ACC112 (cell line): ENCODE measurements around the gene LMTK2.

ENCODE experiments used
- H2AFZ ChIP-seq: fragments of 200-600 bp; sonication (generic); one replicate; pipeline ENCODE4 v1.6.0; 2017; ENCODE audit warnings: antibody characterized with exemption, low read length; ENCODE audit not compliant: unreplicated experiment
- H3K27ac ChIP-seq: fragments of 200-600 bp; sonication (generic); 2 replicates; pipeline ENCODE4 v1.5.1; 2014; ENCODE audit warnings: low read depth, mild to moderate bottlenecking, antibody characterized with exemption, low read length, moderate library complexity
- H3K27me3 ChIP-seq: fragments of 200-600 bp; sonication (generic); 2 replicates; pipeline ENCODE4 v1.6.1; 2014; ENCODE audit warnings: mild to moderate bottlenecking, antibody characterized with exemption, low read length, moderate library complexity, mixed read lengths; ENCODE audit not compliant: insufficient read depth
- H3K36me3 ChIP-seq: fragments of 200-600 bp; sonication (generic); 2 replicates; pipeline ENCODE4 v1.6.1; 2016; ENCODE audit warnings: mild to moderate bottlenecking, antibody characterized with exemption, low read length, moderate library complexity, mixed read lengths; ENCODE audit not compliant: insufficient read depth
- H3K4me1 ChIP-seq: fragments of 200-600 bp; sonication (generic); one replicate; pipeline ENCODE4 v1.6.1; 2016; ENCODE audit warnings: low read length, mixed read lengths; ENCODE audit not compliant: insufficient read depth, unreplicated experiment, control insufficient read depth
- H3K4me3 ChIP-seq: fragments of 200-600 bp; sonication (generic); 2 replicates; pipeline ENCODE4 v1.5.1; 2014; ENCODE audit warnings: mild to moderate bottlenecking, low read depth, low read length
- H3K79me2 ChIP-seq: fragments of 200-600 bp; sonication (generic); one replicate; pipeline ENCODE4 v1.6.0; 2016; ENCODE audit warnings: low read length; ENCODE audit not compliant: control insufficient read depth, unreplicated experiment, insufficient read depth

LMTK2 gene

GRCh38 chr7:98079891-98080648 lies 26.6 kb upstream of the LMTK2 start:
- no peak overlapping the region for H2AFZ ChIP-seq
- no peaks in the 10 kb centered on the region for H3K4me1 ChIP-seq
- H3K27ac ChIP-seq, result no peak overlapping the region
- no peaks in the 10 kb centered on the region for H3K36me3 ChIP-seq
- peaks cover 12% of the 10 kb centered on the region; the same call in 1 of the 2 replicates for H3K27me3 ChIP-seq
- H3K4me3 ChIP-seq, result no peak overlapping the region
- no peaks in the 10 kb centered on the region for H3K79me2 ChIP-seq

- H2AFZ ChIP-seq, result no peak overlapping the region
- H3K4me1 ChIP-seq, result no peaks in the 10 kb centered on the region
- H3K36me3 ChIP-seq, result no peaks in the 10 kb centered on the region
- no peak overlapping the region for H3K27ac ChIP-seq
- peaks cover 12% of the 10 kb centered on the region; the same call in 1 of the 2 replicates for H3K27me3 ChIP-seq
- no peaks in the 10 kb centered on the region for H3K79me2 ChIP-seq
- H3K4me3 ChIP-seq, result no peak overlapping the region
Measured at GRCh38 chr7:98081319-98081718, 25.3 kb upstream of the LMTK2 start.

GRCh38 chr7:98084631-98085030 lies 22.0 kb upstream of the LMTK2 start:
- Histone ChIP-seq H3K4me3 (no peak overlapping the region), H3K36me3 (no peaks in the 10 kb centered on the region), H2AFZ (no peak overlapping the region), H3K4me1 (no peaks in the 10 kb centered on the region), H3K27ac (no peak overlapping the region), H3K79me2 (no peaks in the 10 kb centered on the region), H3K27me3 (peaks cover 6% of the 10 kb centered on the region; the same call in 1 of the 2 replicates)

DNA sequence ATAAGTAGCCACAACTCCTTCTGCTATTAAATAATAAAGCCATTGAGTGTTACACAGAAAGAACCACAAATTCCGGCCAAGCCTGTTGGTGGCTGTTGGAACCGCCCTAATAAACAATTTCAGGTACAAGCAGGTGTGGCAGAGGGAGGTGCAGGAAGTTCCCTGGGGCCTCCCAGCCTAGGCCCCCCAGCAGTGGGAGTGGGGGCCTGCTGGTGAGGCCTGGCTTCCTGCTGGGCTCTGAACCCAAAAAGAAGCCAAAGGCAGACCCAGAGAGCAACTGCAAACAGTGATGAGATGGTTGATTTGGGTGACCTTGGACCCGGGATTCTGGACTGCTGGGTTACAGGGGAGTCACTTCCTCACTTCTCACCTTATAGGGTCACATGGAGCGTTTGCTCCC lies 21.0 kb upstream of the LMTK2 start:
- Histone ChIP-seq H2AFZ (no peak overlapping the region), H3K79me2 (no peaks in the 10 kb centered on the region), H3K27ac (no peak overlapping the region)

GRCh38 chr7:98086281-98086718 lies 20.4 kb upstream of the LMTK2 start:
- Histone ChIP-seq H3K79me2 (no peaks in the 10 kb centered on the region), H3K4me1 (no peaks in the 10 kb centered on the region), H3K27me3 (no peaks in the 10 kb centered on the region), H2AFZ (no peak overlapping the region), H3K27ac (no peak overlapping the region), H3K4me3 (no peak overlapping the region), H3K36me3 (no peaks in the 10 kb centered on the region)

More for the DNA sequence above, 21.0 kb upstream of the LMTK2 start:
- H3K27me3 ChIP-seq, result no peaks in the 10 kb centered on the region
- no peaks in the 10 kb centered on the region for H3K36me3 ChIP-seq
- H3K4me3 ChIP-seq, result no peak overlapping the region
- no peaks in the 10 kb centered on the region for H3K4me1 ChIP-seq

DNA sequence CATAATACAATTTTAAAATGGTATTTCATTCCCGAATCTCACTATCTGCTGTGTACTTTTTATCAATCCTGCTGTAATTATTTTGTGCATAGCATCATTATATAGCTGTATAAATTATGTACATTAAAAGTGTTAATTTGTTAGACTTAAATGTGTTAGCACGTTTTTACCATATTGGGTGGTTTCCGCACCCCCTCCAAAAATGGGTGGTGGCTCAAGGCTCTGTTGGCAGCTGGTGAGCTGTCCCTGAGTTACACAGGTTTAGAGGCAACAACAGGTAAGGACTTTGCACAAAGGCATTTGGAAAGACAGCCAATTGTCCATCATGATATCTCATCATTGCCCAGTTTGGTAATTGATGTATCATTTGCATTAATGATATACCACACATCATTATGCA lies 18.6 kb upstream of the LMTK2 start:
- H2AFZ ChIP-seq, result no peak overlapping the region
- no peaks in the 10 kb centered on the region for H3K4me1 ChIP-seq
- peaks cover 4% of the 10 kb centered on the region; the same call in 1 of the 2 replicates for H3K27me3 ChIP-seq
- no peak overlapping the region for H3K4me3 ChIP-seq
- H3K27ac ChIP-seq, result no peak overlapping the region
- H3K79me2 ChIP-seq, result no peaks in the 10 kb centered on the region
- no peaks in the 10 kb centered on the region for H3K36me3 ChIP-seq

DNA sequence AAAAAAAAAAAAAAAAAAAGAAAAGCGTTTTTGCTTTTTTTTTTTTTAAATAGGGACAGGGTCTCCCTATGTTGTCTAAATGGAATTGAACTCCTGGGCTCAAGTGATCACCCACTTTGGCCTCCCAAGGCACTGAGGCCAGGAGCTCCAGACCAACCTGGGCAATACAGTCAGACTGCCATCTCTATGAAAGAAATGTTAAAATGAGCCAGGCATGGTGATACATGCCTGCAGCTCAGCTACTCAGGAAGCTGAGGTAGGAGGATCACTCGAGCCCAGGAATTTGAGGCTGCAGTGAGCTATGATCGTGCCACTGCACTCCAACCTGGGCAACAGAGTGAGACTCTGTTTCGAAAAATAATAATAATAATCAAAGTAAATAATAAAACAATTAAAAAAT lies 16.5 kb upstream of the LMTK2 start:
- Histone ChIP-seq H3K36me3 (no peaks in the 10 kb centered on the region), H3K79me2 (no peaks in the 10 kb centered on the region), H2AFZ (no peak overlapping the region), H3K4me1 (no peaks in the 10 kb centered on the region), H3K4me3 (no peak overlapping the region), H3K27ac (no peak overlapping the region), H3K27me3 (peaks cover 16% of the 10 kb centered on the region)

- H3K4me1 ChIP-seq, result no peaks in the 10 kb centered on the region
- no peaks in the 10 kb centered on the region for H3K79me2 ChIP-seq
- H3K4me3 ChIP-seq, result no peak overlapping the region
- no peak overlapping the region for H3K27ac ChIP-seq
- H2AFZ ChIP-seq, result no peak overlapping the region
- H3K36me3 ChIP-seq, result no peaks in the 10 kb centered on the region
- peaks cover 16% of the 10 kb centered on the region for H3K27me3 ChIP-seq
Measured at GRCh38 chr7:98091061-98091460, 15.6 kb upstream of the LMTK2 start.

DNA sequence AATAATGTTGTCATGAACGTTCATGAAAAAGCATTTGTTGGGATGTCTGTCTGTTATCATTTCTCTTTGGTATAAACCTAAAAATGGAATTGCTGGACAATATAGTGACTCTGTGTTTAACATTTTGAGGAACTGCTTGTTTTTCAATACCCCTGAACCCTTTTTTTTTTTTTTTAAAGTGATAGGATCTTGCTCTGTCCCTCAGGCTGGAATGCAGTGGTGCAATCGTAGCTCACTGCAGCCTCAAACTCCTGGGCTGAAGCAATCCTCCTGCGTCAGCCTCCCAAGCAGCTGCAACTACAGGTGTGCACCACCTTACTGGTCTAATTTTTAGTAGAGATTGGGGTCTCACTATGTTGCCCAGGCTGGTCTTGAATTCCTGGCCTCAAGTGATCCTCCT lies 15.1 kb upstream of the LMTK2 start:
- H3K79me2 ChIP-seq, result no peaks in the 10 kb centered on the region
- no peaks in the 10 kb centered on the region for H3K36me3 ChIP-seq
- H3K4me3 ChIP-seq, result no peak overlapping the region
- no peak overlapping the region for H3K27ac ChIP-seq
- H3K4me1 ChIP-seq, result no peaks in the 10 kb centered on the region
- H2AFZ ChIP-seq, result no peak overlapping the region
- peaks cover 16% of the 10 kb centered on the region for H3K27me3 ChIP-seq

DNA sequence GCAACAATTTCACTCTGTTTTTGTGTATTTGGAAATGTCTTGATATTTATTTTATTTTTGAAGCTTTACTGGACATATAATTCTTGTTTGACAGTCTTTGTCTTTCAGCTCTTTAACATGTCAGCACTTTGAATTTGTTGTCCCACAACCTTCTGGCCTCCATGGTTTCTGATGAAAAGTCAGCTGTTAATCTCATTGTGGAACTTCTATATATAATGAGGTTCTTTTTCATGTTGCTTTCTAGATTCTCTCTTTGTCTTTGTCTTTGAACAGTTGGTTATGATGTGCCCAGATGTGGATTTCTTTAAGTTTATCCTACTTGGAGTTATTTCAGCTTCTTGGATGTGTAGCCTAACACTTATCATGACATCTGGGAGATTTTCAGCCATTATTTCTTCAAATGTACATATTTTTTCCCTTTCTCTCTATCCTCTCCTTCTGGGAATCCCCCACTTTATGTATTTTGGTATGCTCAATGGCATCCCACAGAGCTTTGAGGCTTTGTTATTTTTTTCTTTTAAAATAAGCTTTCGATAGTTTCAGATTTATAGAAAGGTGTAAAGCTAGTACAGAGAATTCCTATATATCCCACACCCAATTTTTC lies 9.5 kb upstream of the LMTK2 start:
- no peaks in the 10 kb centered on the region for H3K79me2 ChIP-seq
- no peak overlapping the region for H2AFZ ChIP-seq
- H3K27me3 ChIP-seq, result peaks cover 35% of the 10 kb centered on the region
- no peaks in the 10 kb centered on the region for H3K36me3 ChIP-seq
- H3K4me3 ChIP-seq, result no peak overlapping the region
- no peak overlapping the region for H3K27ac ChIP-seq
- no peaks in the 10 kb centered on the region for H3K4me1 ChIP-seq

GRCh38 chr7:98100088-98100487 lies 6.6 kb upstream of the LMTK2 start:
- Histone ChIP-seq H2AFZ (no peak overlapping the region), H3K36me3 (no peaks in the 10 kb centered on the region), H3K27me3 (peaks cover 19% of the 10 kb centered on the region; the same call in 1 of the 2 replicates), H3K4me1 (no peaks in the 10 kb centered on the region), H3K27ac (no peak overlapping the region), H3K79me2 (no peaks in the 10 kb centered on the region), H3K4me3 (no peak overlapping the region)
